Calu3 (cell line): ENCODE data around the gene ATP6V1G1. TPM values are rescaled to one million over a fixed set of nuclear protein-coding genes. Genes with fewer than 3 reads are reported as not detected.

Experiments
- BruUV-seq: library from RNA; stranded (reverse); fragments of 400-500 nt; replicated peaks from 2 replicates; lab custom pipeline; 2021; lab: Mats Ljungman, UMichigan
- CTCF ChIA-PET: fragments of 300-600 bp; sonication (Branson Sonifier 250); formaldehyde crosslinking; loops from one replicate; lab custom pipeline; 2022; ENCODE audit warnings: antibody characterized with exemption; lab: Charles Lee
- DNase-seq: peaks from one replicate; pipeline ENCODE4 v3.0.0; 2022
- H3K27ac Mint-ChIP-seq: one replicate; pipeline ENCODE4 v1.8.0; 2022; ENCODE audit warnings: mixed read lengths; ENCODE audit not compliant: unreplicated experiment
- H3K27me3 Mint-ChIP-seq: one replicate; pipeline ENCODE4 v1.8.0; 2022; ENCODE audit warnings: mixed read lengths; ENCODE audit not compliant: unreplicated experiment
- H3K36me3 Mint-ChIP-seq: one replicate; pipeline ENCODE4 v1.8.0; 2022; ENCODE audit warnings: mild to moderate bottlenecking, moderate library complexity, mixed read lengths; ENCODE audit not compliant: insufficient read depth, unreplicated experiment
- H3K4me1 Mint-ChIP-seq: one replicate; pipeline ENCODE4 v1.8.0; 2022; ENCODE audit warnings: mild to moderate bottlenecking, low read depth, mixed read lengths; ENCODE audit not compliant: unreplicated experiment
- H3K4me3 Mint-ChIP-seq: one replicate; pipeline ENCODE4 v1.8.0; 2022; ENCODE audit warnings: mild to moderate bottlenecking, low read depth, moderate library complexity, mixed read lengths; ENCODE audit not compliant: unreplicated experiment
- H3K9me3 Mint-ChIP-seq: one replicate; pipeline ENCODE4 v1.8.0; 2022; ENCODE audit warnings: low read depth, mixed read lengths; ENCODE audit not compliant: unreplicated experiment
- intact Hi-C: fragments of 100-400 bp; cut with micrococcal nuclease; formaldehyde crosslinking; loops from one replicate; pipeline ENCODE4 v1.10.0; 2022; ENCODE audit not compliant: unreplicated experiment
- total RNA-seq: library from RNA; stranded (reverse); gene quantifications from 2 replicates; pipeline ENCODE4 v1.2.3, GENCODE V29; 2022
- TF ChIP-seq, protein P1 (sequence below): fragments of 200-600 bp; IDR thresholded peaks from one replicate; pipeline ENCODE4 v1.8.0; 2022; ENCODE audit warnings: antibody characterized with exemption; ENCODE audit not compliant: unreplicated experiment

ATP6V1G1 gene
- total RNA-seq, 1 experiment from 2014 or later: 50.1 TPM

DNA sequence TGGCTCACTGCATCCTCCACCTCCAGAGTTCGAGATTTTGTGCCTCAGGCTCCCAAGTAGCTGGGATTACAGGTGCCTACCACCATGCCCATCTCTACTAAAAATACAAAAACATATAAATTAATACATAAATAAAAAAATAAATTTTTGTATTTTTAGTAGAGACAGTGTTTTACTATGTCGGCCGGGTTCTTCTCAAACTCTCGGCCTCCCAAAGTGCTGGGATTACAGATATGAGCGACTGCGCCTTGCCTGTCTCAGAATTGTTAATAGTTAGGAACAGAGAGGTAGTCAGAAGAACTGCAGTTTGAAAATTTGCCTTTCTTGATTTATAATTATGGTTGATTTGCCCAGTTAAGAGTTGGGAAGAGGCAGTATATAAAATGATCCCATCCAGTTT lies 2.8 kb downstream of the ATP6V1G1 start:
- no peak overlapping the region for H3K27ac Mint-ChIP-seq
- peaks cover 13% of the 10 kb centered on the region for H3K4me1 Mint-ChIP-seq
- peaks cover 64% of the 10 kb centered on the region for H3K36me3 Mint-ChIP-seq
- DNase-seq: no peak
- H3K27me3 Mint-ChIP-seq: no peaks in the 10 kb centered on the region
- intact Hi-C loops: no loop called here
- no peaks in the 10 kb centered on the region for H3K9me3 Mint-ChIP-seq
- H3K4me3 Mint-ChIP-seq: no peak overlapping the region
- CTCF ChIA-PET: no interaction called here
- no TSS peak for BruUV-seq
- TF ChIP-seq, protein P1, sequence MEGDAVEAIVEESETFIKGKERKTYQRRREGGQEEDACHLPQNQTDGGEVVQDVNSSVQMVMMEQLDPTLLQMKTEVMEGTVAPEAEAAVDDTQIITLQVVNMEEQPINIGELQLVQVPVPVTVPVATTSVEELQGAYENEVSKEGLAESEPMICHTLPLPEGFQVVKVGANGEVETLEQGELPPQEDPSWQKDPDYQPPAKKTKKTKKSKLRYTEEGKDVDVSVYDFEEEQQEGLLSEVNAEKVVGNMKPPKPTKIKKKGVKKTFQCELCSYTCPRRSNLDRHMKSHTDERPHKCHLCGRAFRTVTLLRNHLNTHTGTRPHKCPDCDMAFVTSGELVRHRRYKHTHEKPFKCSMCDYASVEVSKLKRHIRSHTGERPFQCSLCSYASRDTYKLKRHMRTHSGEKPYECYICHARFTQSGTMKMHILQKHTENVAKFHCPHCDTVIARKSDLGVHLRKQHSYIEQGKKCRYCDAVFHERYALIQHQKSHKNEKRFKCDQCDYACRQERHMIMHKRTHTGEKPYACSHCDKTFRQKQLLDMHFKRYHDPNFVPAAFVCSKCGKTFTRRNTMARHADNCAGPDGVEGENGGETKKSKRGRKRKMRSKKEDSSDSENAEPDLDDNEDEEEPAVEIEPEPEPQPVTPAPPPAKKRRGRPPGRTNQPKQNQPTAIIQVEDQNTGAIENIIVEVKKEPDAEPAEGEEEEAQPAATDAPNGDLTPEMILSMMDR: no peak

DNA sequence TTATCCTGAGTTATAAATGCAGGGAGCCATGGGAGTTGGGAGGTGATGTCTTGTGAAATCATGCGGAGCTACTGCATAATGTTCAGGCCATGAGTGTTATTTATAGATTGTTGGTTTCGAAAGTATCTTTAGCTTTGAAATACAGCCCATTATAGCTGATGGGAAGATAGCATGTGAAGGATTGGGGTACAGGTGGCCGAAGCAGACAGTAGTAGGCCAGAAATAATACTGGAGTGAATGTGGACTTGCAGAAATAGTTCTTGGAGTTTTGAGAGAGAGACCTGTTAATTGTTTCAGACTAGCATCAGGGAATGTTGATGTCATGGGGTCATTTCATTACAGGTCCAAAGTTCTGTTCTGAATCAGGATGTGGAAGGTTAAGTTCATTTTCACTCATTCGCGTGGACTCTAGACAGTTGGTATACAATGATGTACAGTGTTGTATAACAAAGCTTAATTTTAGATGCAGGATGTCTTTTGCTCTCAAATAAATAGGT lies 3.8 kb downstream of the ATP6V1G1 start:
- CTCF ChIA-PET: no interaction called here
- Mint-ChIP-seq H3K27ac (no peak overlapping the region), H3K36me3 (peaks cover 67% of the 10 kb centered on the region)

DNA sequence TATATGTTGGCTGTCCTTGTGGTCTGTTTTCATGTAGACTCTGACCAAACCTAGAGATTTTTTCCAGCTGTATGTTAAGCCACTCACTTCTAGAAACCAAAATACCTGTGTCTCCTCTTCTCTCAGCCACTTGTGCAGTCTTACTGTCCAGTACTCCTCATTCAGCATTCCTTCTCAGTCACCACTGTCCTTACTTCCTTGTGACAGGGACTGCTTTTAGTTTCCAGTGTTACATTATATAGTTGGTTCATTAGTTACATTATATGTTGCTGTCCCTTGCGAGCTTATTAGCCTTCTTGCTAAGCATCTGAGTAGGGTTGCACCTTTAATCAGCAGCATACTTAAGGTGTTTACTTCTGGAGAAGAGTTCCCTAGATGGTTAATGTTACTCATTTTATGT lies 4.3 kb downstream of the ATP6V1G1 start:
- H3K4me1 Mint-ChIP-seq: peaks cover 13% of the 10 kb centered on the region
- no peak overlapping the region for H3K4me3 Mint-ChIP-seq
- no peaks in the 10 kb centered on the region for H3K9me3 Mint-ChIP-seq
- TF ChIP-seq, protein P1: no peak
- no peak for DNase-seq
- intact Hi-C loops: no loop called here
- no peak overlapping the region for H3K27ac Mint-ChIP-seq
- CTCF ChIA-PET: no interaction called here
- H3K36me3 Mint-ChIP-seq: peaks cover 66% of the 10 kb centered on the region
- no TSS peak for BruUV-seq
- H3K27me3 Mint-ChIP-seq: no peaks in the 10 kb centered on the region

More for the DNA sequence above, 3.8 kb downstream of the ATP6V1G1 start:
- intact Hi-C loops: no loop called here
- DNase-seq: no peak
- Mint-ChIP-seq H3K9me3 (no peaks in the 10 kb centered on the region), H3K4me1 (peaks cover 13% of the 10 kb centered on the region), H3K27me3 (no peaks in the 10 kb centered on the region), H3K4me3 (no peak overlapping the region)
- no TSS peak for BruUV-seq
- TF ChIP-seq, protein P1: no peak

DNA sequence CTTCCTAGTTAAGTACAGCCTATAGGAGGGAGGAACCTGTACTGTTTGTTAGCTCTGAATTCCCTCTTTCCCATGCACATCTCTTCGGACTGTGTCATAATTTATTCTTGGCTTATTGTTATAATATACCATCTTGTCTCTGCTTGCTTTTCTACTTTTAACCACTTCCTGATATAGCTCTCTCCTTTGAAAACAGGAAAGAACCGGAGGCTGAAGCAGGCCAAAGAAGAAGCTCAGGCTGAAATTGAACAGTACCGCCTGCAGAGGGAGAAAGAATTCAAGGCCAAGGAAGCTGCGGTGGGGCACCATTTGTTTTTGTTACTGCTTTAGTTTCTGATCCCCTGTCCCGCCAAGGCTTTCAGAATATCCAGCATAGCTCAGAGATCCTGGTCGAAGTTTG lies 4.8 kb downstream of the ATP6V1G1 start:
- Mint-ChIP-seq H3K27ac (no peak overlapping the region), H3K9me3 (no peaks in the 10 kb centered on the region), H3K27me3 (no peaks in the 10 kb centered on the region), H3K4me1 (peaks cover 13% of the 10 kb centered on the region), H3K4me3 (no peak overlapping the region), H3K36me3 (peaks cover 61% of the 10 kb centered on the region)
- TF ChIP-seq, protein P1: no peak
- no TSS peak for BruUV-seq
- CTCF ChIA-PET: no interaction called here
- intact Hi-C loops: no loop called here
- DNase-seq: no peak
